GM21576 (cell line): ENCODE results near the gene PRR35.

Source experiments
- ATAC-seq: cut with Tn5 transposase; IDR thresholded peaks from one replicate; pipeline ENCODE4 v1.9.1; 2021; ENCODE audit warnings: mild to moderate bottlenecking, moderate library complexity; ENCODE audit not compliant: unreplicated experiment

PRR35 gene

DNA sequence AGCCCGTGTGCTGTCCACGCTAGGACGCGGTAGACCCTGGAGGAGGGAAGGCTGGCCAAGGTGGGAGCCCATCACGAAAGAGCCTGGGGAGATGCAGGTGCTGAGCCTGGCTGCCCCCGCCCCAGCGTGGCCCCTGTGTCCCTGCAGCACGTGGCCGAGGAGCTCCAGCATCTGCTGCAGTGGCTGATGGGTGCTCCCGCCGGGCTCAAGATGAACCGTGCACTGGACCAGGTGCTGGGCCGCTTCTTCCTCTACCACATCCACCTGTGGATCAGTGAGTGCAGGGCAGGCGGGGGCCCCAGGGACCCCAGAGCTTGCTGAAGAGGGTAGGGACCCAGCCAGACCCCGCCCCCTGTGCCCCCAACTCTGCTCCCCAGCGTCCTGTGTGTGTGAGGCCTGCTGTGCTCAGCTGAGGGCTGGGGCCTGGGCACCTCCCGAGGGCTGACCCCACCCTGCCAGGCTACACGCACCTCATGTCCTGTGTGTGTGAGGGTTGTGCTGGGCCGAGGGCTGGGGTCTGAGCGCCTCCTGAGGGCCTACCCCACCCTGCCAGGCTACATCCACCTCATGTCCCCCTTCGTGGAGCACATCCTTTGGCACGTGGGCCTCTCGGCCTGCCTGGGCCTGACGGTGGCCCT is 18.2 kb downstream of the PRR35 start:
- no peak for ATAC-seq

DNA sequence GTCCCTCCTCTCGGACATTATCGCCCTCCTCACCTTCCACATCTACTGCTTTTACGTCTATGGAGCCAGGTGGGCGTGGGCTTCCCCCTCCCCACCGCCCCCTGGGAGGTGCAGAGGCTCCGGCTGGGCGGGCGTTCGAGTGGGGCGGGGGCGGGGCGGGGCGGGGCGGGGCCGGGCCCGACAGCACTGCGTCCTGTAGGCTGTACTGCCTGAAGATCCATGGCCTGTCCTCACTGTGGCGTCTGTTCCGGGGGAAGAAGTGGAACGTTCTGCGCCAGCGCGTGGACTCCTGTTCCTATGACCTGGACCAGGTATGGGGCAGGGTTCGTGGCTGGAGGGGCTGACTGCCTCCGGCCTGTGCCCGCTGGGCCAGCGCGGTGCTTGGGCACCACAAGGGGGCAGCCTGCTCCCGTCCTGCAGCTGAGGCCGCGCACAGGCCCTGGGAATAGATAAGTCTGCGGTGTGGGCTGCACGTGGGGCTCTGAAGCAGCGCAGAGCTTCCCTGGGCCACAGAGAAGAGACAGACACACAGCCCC is 18.7 kb downstream of the PRR35 start:
- no peak for ATAC-seq

DNA sequence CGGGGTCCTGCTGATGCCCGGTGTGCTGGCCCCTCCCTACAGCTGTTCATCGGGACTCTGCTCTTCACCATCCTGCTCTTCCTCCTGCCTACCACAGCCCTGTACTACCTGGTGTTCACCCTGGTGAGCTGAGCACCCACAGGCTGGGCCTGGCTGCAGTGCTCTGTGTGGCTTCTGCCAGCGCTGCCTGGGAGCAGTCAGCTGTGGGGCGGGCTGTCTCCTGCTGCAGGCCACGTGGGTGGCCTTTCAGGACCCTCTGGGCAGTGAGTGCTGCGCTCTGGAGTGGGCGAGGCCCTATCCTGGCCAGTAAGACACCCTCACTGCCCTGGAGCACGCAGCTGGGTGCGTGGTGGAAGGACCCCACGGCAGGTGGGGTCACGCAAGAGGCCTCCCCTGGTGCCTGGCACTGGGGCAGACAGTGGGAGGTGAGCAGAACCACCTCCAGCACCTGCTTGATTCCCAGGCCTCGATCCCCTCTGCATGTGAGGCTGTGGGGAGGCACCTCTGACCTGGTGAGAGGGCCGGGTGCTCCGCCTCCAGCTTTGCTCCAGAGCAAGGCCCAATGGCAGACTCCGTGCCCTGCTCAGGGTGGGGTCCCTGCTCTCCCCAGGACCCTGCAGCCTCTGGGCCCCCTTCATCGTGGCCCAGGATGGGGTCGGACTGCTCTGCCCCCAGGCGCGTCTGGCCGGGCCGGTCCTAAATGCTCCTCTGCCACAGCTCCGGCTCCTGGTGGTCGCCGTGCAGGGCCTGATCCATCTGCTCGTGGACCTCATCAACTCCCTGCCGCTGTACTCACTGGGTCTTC is 20.1 kb downstream of the PRR35 start:
- no peak for ATAC-seq

DNA sequence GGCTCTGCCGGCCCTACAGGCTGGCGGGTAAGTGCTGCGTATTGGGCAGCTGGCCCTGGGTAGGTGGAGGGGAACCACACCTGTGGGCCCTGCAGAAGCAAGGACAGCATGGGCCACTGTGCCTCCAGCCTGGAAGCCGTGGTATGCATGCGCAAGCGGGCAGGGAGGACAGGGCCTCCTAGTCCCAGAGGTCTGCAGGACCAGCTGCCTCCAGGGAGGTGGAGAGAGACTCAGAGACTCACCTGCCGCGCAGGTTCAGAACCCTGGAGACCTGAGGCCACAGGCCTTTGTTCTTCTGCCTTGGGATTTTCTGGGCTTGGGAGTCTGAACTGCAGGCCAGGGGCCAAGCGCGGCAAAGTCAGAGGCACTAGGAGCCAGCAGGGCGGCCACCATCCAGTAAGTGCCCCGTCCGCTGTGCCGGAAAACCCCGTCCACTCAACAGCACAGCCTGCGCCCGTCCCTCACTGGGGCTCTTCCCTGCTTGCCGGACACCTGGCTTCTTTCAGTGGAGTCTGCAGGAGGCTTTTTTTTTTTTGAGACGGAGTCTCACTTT is 20.8 kb downstream of the PRR35 start:
- ATAC-seq = no peak

DNA sequence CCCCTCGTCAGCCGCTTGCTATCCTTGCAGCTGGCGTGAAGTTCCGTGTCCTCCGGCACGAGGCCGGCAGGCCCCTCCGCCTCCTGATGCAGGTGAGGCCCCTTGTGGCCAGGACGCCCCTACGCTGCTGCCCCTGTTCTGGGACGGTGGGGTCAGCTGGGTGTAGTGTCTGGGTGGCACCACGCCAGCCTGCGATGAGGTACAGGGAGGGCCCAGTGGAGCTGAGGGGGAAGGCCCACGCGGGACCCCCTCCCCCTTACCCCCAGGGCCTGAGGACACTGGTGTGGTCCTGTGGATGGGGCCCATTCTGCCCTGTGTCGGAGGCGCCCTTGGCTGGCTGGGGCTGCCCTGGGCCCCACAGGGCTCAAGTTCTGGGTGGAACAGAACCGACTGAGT is 22.0 kb downstream of the PRR35 start:
- no peak for ATAC-seq

DNA sequence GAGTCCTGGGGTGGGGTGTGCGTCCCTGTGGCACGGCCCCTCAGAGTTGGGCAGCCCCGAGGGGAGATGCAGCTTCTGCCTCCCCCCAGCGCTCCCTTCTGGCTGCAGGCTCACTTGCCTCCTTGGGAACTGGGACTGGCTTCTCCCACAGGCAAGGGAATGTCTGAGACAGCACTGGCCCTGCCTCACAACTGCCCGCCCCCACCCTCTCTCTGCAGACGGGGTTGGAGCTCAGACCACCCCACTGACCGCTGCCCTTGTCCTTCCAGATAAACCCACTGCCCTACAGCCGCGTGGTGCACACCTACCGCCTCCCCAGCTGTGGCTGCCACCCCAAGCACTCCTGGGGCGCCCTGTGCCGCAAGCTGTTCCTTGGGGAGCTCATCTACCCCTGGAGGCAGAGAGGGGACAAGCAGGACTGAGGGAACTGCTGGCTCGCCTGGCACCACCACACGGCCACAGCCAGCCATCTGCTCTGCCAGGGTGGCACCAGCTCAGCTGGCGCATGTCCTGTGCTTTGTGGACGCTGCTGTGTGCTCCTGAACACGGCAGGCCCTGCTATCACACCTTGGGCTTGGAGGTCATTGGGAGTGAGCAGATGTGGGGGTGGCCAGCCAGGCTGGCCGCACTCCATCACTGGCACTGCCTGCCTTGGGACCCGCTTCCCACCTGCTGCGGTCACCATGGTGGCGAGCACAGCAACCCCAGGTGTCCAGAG is 22.6 kb downstream of the PRR35 start:
- no peak for ATAC-seq

DNA sequence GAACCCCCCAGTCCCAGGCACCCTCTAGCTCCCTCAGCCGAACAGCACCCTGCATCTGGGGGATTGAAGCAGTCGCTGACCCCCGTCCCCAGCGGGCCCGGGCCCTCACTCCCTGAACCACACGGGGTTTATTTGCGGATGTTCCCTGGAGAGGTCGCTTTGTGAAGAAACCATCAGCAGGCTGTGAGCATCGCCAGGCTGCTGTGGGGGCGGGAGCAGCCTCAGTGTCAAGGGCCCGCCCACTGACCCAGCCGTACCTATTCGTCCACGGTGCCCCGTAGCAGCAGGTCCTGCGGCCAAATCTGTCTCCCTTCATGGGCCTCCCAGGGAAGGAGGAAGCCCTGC is 23.2 kb downstream of the PRR35 start:
- no peak for ATAC-seq

DNA sequence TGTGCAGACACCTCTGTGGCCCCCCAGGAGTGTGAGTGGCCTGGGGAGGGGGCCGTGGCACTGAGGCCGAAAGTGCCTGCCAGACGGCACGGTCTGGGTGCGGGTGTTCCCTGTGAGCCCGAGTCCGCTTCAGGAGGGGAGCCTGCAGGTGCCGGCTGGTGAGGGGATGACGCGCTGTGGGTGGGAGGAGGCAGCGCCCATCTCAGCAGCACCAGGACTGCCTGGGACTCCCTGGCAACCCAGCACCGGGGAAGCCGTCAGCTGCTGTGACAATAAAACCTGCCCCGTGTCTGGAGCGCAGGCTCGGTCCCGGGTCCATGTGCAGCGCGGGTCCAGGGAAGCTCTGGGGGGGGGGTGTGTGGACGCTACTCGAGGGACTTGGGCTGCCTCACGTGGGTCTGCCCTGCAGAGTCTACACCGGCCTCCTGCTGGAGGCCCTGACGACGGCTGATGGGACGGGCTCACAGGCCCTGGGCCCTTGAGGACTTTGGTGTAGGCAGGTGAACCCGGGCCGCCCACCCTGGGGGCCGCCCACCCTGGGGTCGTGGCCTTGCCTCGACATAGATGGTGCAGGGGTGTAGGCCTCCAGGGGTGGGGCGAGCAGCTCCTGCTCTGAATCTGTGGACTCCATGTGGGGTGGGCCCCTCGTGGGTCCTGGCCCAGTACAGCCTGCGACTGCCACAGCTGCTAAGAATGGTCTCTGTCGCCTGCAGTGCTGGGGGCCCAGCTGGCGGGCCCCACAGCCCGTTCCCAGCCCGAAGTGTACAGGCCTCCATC is 23.8 kb downstream of the PRR35 start:
- ATAC-seq = no peak

DNA sequence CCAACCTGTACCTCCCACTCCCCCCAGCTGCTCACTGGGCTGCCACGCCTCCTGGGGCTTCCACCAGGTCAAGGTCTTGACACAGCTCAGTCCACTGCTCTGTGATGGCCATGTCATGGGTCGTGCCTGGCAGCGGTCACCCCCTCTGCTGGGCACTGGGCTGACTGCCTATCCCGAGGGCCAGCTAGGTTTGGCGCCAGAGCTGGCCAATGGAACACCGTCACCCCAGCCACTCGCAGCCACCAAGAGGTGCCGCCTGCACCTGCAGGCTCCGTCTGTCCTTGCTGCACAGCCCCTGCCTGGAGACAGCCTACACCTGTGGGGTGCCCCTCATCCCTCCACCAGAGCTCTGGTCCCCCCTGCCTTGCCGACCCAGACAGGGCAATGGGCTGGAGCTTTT is 25.2 kb downstream of the PRR35 start:
- ATAC-seq = no peak

DNA sequence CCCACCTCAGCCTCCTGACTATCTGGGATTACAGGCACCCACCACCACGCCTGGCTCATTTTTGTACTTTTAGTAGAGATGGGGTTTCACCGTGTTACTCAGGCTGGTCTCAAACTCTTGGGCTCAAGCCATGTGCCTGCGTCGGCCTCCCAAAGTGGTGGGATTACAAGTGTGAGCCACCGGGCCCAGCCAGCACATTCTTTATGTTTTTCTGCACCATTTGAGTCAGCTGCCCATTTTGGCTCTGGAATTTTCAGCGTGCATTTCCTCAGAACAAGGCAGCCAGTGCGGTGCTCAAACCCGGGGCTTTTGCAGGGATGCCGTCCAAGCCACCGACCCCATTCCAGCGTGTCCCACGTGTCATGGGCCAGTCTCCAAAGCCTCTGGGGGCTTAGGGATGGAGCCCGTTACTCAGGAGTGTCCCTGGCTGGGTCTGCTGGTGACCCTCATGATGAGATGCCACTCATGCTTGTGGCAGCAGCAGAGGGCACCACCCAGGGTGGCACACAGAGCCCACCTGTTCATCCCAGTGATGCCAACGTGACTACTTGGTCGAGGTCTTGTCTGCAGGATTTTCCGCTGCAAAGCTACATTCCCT is 26.0 kb downstream of the PRR35 start:
- ATAC-seq = no peak

DNA sequence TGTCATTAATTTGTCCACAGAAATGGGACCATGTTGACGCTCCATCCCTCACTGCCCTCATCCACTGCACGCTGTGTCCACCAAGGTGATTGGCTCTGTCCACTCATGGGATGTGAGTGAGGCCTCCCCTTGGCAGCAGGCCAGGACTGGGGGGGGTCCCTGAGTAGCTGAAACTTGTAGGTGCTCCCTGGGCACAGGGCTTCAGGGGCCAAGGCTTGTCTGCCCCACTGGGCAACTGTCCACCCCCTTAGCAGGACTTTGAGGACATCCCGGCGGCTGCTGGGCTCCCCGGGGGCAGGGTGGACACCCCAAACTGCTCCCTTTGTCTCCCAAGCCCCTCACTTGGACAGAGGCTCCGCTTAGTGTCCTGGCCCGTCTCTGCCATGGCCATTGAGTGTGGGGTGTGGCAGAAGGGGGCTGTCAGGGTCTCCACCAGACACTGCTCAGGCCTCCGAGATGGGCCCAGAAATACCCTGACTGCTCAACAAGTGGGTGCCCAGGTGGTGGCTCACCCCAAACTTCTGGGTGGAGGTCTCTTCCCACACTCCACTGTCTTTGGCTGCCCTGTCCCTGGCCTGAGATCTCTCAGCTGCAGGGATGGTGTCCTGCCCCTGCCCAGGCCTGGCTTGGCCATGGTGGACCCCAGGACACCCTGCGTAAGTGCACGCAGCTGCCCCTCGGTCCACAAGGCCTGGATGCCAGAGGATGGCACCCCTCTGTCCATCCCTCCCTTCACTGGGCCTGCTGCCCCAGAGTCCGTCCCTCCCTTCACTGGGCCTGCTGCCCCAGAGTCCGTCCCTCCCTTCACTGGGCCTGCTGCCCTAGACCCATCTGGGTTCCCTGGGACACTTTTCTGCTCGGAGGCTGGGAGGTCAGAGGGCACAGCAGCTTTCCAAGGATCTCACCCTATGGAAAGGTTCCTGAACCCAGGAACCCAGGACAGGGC is 26.7 kb downstream of the PRR35 start:
- ATAC-seq = no peak

DNA sequence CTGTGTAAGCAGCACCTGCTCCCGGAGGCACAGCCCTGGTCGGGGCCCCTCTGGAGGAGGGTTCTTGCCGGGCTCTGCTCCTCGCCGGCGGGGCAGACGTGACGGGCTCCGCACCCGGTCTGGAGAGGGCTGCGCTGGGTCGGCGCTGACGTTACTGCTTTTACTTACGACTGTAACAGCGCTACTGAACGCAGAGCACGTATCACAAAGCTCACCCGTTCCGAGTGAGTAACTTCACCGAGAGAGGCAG is 28.4 kb downstream of the PRR35 start:
- peak; percentile 8 for ATAC-seq

DNA sequence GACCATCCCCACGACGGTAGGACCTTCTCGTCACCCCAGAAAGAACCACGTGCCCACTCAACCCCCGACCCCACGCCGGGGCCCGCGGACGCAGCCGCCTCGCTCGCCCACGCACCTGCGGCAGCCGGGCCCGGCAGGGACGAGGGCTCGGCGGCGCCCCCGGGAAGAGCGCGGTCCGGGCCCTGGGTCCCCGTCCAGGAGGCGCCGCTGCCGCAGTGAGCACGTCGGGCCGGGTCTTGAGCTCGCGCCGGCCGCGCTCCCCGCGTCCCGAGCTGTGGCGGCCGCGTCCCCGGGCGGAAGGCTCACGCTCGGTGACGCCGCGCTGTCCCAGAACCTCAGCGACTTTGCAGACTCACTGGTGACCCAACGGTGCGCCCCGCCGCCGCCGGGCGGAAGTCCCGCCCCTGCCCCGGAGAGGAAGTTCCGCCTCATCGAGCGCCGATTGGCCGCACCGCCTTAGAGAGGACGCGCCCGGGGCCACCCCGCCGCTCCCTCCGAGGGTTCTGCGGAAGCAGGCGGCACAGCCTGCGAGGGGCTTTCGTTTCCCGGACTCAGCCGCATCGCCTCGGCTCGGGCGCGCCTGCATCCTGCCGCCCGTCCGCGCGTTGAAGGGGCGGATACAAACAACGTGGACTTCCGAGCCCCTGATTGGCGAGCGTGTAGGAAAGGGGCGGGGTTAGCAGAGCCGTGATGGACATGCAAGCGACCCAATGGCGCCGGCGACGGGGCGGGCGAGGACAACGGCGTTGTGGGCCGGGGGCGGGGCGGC is 28.9 kb downstream of the PRR35 start:
- peak; percentile 70 for ATAC-seq

DNA sequence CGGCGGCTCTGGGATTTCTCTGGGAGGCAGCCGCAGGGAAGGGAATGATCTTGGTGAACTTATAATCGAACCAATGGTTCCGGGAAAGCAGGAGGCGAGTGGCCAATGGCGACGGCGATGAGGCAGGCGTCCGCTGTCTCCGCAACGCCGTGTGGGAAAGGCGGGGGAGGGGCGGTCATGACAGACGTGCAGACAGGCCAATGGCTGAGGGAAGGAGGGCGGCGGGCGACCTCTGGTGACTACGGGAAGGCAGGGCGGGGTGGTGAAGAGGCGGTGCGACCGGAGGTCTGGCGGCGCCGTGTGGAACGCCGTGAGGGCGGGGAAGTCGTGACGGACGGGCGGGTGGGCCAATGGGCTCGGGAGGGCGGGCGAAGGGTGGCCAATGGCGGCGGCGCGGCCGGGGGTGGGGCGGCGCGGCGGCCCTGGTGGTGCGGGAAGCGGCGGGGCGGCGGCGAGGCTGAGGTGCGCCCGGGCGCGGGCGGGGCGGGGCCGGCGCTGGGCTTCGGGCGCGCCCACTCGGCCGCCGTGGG is 29.5 kb downstream of the PRR35 start, which contains the start of gene RAB40C:
Gene RAB40C (plus strand): TSS at position 409 of the 530 bp plus-strand sequence. CDS start 226 bp downstream, outside the sequence.
- ATAC-seq = peak; percentile 65

DNA sequence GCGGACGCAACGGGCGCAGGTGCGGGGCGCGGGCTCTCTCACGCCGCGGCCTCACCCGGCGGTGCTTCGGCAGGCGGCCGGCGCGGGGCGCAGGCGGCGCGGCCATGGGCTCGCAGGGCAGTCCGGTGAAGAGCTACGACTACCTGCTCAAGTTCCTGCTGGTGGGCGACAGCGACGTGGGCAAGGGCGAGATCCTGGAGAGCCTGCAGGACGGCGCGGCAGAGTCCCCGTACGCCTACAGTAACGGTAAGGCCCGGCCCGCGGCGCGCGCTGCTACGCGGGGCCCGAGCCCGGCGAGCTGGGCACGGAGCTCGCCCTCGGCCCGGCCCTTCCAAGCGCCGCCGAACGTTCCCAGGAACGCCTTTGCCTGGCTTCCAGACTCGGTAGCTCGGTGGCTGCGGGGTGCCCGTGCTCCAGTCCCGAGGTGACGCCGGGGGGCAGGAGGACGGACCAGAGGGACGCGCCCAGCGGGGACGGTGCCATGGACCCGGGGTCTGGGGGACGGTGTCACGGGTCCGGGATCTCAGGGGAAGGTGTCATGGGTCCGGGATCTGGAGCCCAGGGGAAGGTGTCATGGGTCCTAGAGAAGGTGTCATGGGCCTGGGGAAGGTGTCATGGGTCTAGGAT is 30.1 kb downstream of the PRR35 start:
- ATAC-seq = no peak

DNA sequence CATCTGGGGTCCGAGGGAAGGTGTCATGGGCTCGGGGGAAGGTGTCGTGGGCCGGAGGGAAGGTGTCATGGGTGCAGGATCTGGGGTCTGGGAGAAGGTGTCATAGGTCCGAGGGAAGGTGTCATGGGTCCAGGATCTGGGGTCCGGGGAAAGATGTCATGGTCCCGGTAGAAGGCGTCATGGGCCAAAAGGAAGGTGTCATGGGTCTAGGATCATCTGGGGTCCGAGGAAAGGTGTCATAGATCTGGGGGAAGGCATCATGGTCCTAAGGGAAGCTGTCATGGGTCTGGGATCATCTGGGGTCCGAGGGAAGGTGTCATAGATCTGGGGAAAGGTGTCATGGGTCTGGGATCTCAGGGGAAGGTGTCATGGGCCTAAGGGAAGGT is 30.6 kb downstream of the PRR35 start:
- ATAC-seq = no peak

DNA sequence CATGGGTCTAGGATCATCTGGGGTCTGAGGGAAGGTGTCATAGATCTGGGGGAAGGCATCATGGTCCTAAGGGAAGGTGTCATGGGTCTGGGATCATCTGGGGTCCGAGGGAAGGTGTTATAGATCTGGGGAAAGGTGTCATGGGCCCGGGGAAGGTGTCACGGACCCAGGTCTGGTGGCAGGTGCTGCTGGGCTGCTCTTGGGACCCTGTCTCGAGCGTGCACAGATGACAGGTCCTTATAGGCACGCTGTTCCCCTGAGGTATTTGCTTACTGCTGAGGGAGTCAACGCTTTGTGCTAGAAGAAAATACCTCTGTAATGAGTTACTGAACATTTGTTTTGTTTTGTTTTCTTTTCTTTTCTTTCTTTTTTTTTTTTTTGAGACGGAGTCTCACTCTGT is 31.0 kb downstream of the PRR35 start:
- no peak for ATAC-seq

DNA sequence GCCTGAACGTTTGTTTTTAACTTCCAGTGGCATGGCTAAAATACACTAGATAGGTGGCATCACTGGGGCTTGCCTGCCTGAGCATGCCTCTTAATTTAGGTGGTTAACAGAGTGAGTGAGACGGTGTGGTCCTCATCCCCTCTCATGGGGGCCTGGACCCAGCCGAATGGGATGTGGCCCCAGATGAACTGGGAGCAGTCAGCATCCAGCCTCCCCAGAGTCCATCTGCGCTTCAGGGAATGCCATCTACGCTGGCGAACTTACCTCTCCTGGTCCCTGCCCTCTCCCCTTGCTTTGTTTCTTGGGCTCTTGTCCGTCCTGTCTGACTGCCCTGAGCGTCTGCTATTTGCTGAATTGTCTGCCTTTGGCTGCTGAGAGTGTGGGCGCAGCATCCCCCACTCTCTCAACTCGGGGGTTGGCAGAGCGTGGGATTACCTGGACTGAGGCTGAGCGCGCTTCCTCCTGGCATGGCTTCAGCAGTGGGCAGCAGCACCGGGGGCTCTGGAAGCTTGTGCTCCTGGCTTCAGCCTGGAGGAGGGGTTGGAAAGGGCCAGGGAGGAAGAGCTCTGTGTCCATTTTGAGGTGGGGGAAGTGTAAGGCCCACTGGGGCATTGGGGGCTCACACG is 31.8 kb downstream of the PRR35 start:
- no peak for ATAC-seq
